ENCODE results near the gene LMAN2.

The LMAN2 gene

GRCh38 chr5:177351392-177352329, at the start of gene LMAN2:
Gene LMAN2, minus strand, starts transcription at chr5:177351668. Its CDS starts 21 bp downstream, at chr5:177351647.
- DNase-seq (ENCODE audit: low spot score), result peak; percentile 89

- DNase-seq (ENCODE audit: low spot score), result no peak
Observed at GRCh38 chr5:177399997-177400868, 48.8 kb upstream of the LMAN2 start, which contains the start of gene PFN3. Gene PFN3, minus strand, starts transcription at chr5:177400661. Its CDS starts 85 bp downstream, at chr5:177400576.

- no peak for DNase-seq (ENCODE audit: low spot score)
Observed at GRCh38 chr5:177397875-177398390, 46.5 kb upstream of the LMAN2 start.

GRCh38 chr5:177396807-177397206, 45.3 kb upstream of the LMAN2 start:
- no peak for DNase-seq (ENCODE audit: low spot score)

GRCh38 chr5:177396078-177396477, 44.6 kb upstream of the LMAN2 start:
- DNase-seq (ENCODE audit: low spot score), result no peak

- DNase-seq (ENCODE audit: low spot score), result no peak
Observed at GRCh38 chr5:177393990-177394389, 42.5 kb upstream of the LMAN2 start.

- DNase-seq (ENCODE audit: low spot score), result no peak
Observed at GRCh38 chr5:177393206-177393765, 41.8 kb upstream of the LMAN2 start.

GRCh38 chr5:177392765-177393164, 41.3 kb upstream of the LMAN2 start:
- DNase-seq (ENCODE audit: low spot score), result no peak

- peak; percentile 94 for DNase-seq (ENCODE audit: low spot score)
Observed at GRCh38 chr5:177390363-177391300, 39.2 kb upstream of the LMAN2 start.

GRCh38 chr5:177389241-177390169, 38.0 kb upstream of the LMAN2 start:
- DNase-seq (ENCODE audit: low spot score), result peak; percentile 93

- DNase-seq (ENCODE audit: low spot score), result no peak
Observed at GRCh38 chr5:177388521-177389052, 37.1 kb upstream of the LMAN2 start.

- no peak for DNase-seq (ENCODE audit: low spot score)
Observed at GRCh38 chr5:177387405-177387804, 35.9 kb upstream of the LMAN2 start.

- no peak for DNase-seq (ENCODE audit: low spot score)
Observed at GRCh38 chr5:177386542-177386941, 35.1 kb upstream of the LMAN2 start.

GRCh38 chr5:177385720-177386119, 34.3 kb upstream of the LMAN2 start:
- DNase-seq (ENCODE audit: low spot score), result no peak

GRCh38 chr5:177384134-177384533, 32.7 kb upstream of the LMAN2 start, which contains the start of gene SLC34A1:
Gene SLC34A1, plus strand, starts transcription at chr5:177384434. Its CDS starts 1,308 bp downstream, at chr5:177385742.
- DNase-seq (ENCODE audit: low spot score), result no peak

- no peak for DNase-seq (ENCODE audit: low spot score)
Observed at GRCh38 chr5:177383181-177383580, 31.7 kb upstream of the LMAN2 start.

- no peak for DNase-seq (ENCODE audit: low spot score)
Observed at GRCh38 chr5:177382423-177383029, 31.1 kb upstream of the LMAN2 start.

GRCh38 chr5:177380805-177381126, 29.3 kb upstream of the LMAN2 start:
- no peak for DNase-seq (ENCODE audit: low spot score)

Data from COLO829 (cell line).